Nephron (organoid): ENCODE data around the gene RGS19.

Experiments used
- H3K27ac Mint-ChIP-seq, 3 experiments: 2 replicates each; pipeline ENCODE4 v1.8.0; 2020; ENCODE audit warnings: mixed read lengths in 3 of 3, mild to moderate bottlenecking in 2 of 3, moderate library complexity in 1 of 3
- H3K27me3 Mint-ChIP-seq: 2 replicates; pipeline ENCODE4 v1.8.0; 2021; ENCODE audit warnings: low read depth, mild to moderate bottlenecking, moderate library complexity, mixed read lengths
- H3K36me3 Mint-ChIP-seq: 2 replicates; pipeline ENCODE4 v1.8.0; 2020; ENCODE audit warnings: low read depth, mixed read lengths
- H3K4me1 Mint-ChIP-seq: 2 replicates; pipeline ENCODE4 v1.8.0; 2020; ENCODE audit warnings: mixed read lengths
- H3K4me3 Mint-ChIP-seq, 3 experiments: 2 replicates each; pipeline ENCODE4 v1.8.0; 2020; ENCODE audit warnings: mild to moderate bottlenecking in 3 of 3, mixed read lengths in 3 of 3, moderate library complexity in 2 of 3
- H3K9me3 Mint-ChIP-seq: 2 replicates; pipeline ENCODE4 v1.8.0; 2020; ENCODE audit warnings: mixed read lengths
- CTCF ChIP-seq, 3 experiments: fragments of 200-600 bp; sonication (generic); IDR thresholded peaks; one replicate each; pipeline ENCODE4 v1.5.0; 2021; ENCODE audit warnings: antibody characterized with exemption in 3 of 3; ENCODE audit not compliant: unreplicated experiment in 3 of 3

The RGS19 gene

GRCh38 chr20:64029293-64030117 is 49.8 kb downstream of the RGS19 start:
- Mint-ChIP-seq H3K9me3 (no peaks in the 10 kb centered on the region), H3K27me3 (peaks cover 6% of the 10 kb centered on the region), H3K4me1 (peaks cover 10% of the 10 kb centered on the region), H3K36me3 (peaks cover 53% of the 10 kb centered on the region), H3K27ac (no peak overlapping the region), H3K4me3 (no peak overlapping the region)
- TF ChIP-seq CTCF (IDR thresholded peaks at IDR 0.05; ENCODE audit: unreplicated experiment in 3 of 3): no peak

- H3K9me3 Mint-ChIP-seq: no peaks in the 10 kb centered on the region
- H3K27me3 Mint-ChIP-seq: peaks cover 3% of the 10 kb centered on the region
- no peak overlapping the region for H3K27ac Mint-ChIP-seq
- H3K4me1 Mint-ChIP-seq: no peaks in the 10 kb centered on the region
- no peak for TF ChIP-seq CTCF (IDR thresholded peaks at IDR 0.05; ENCODE audit: unreplicated experiment in 3 of 3)
- peaks cover 59% of the 10 kb centered on the region for H3K36me3 Mint-ChIP-seq
- H3K4me3 Mint-ChIP-seq: no peak overlapping the region
Measured at GRCh38 chr20:64027981-64028685, 51.2 kb downstream of the RGS19 start.

- no peak for TF ChIP-seq CTCF (IDR thresholded peaks at IDR 0.05; ENCODE audit: unreplicated experiment in 3 of 3)
- H3K27ac Mint-ChIP-seq: no peak overlapping the region
- H3K36me3 Mint-ChIP-seq: peaks cover 72% of the 10 kb centered on the region
- H3K4me3 Mint-ChIP-seq: no peak overlapping the region
- no peaks in the 10 kb centered on the region for H3K9me3 Mint-ChIP-seq
- no peaks in the 10 kb centered on the region for H3K4me1 Mint-ChIP-seq
- peaks cover 3% of the 10 kb centered on the region for H3K27me3 Mint-ChIP-seq
Measured at GRCh38 chr20:64025826-64026412, 53.4 kb downstream of the RGS19 start.

GRCh38 chr20:64025101-64025825 is 54.1 kb downstream of the RGS19 start:
- TF ChIP-seq CTCF (IDR thresholded peaks at IDR 0.05; ENCODE audit: unreplicated experiment in 3 of 3): no peak

GRCh38 chr20:64024141-64024990 is 55.0 kb downstream of the RGS19 start:
- no peak for TF ChIP-seq CTCF (IDR thresholded peaks at IDR 0.05; ENCODE audit: unreplicated experiment in 3 of 3)

More at GRCh38 chr20:64025101-64025825, 54.1 kb downstream of the RGS19 start:
- Mint-ChIP-seq H3K9me3 (no peaks in the 10 kb centered on the region), H3K27me3 (peaks cover 3% of the 10 kb centered on the region), H3K36me3 (peaks cover 67% of the 10 kb centered on the region), H3K4me3 (no peak overlapping the region), H3K27ac (no peak overlapping the region), H3K4me1 (no peaks in the 10 kb centered on the region)

More at GRCh38 chr20:64024141-64024990, 55.0 kb downstream of the RGS19 start:
- no peak overlapping the region for H3K4me3 Mint-ChIP-seq
- peak overlapping the region in 1 of 3 experiments; percentile 58 for H3K27ac Mint-ChIP-seq
- peaks cover 68% of the 10 kb centered on the region for H3K36me3 Mint-ChIP-seq
- no peaks in the 10 kb centered on the region for H3K4me1 Mint-ChIP-seq
- H3K27me3 Mint-ChIP-seq: peaks cover 3% of the 10 kb centered on the region
- H3K9me3 Mint-ChIP-seq: no peaks in the 10 kb centered on the region
